GM12878 (cell line): Measurements from ENCODE around the gene SLFNL1. TPM values are rescaled to one million over a fixed set of nuclear protein-coding genes. Genes with fewer than 3 reads are reported as not detected.

ENCODE experiments used
- BACH1 ChIP-seq: fragments of 450-650 bp; IDR thresholded peaks from 2 replicates; pipeline ENCODE4 v1.6.1; 2017; ENCODE audit warnings: mild to moderate bottlenecking, borderline replicate concordance
- BCL11A ChIP-seq: IDR thresholded peaks from 2 replicates; pipeline ENCODE4 v1.6.1; 2011; ENCODE audit warnings: low read depth, low read length
- CBX3 ChIP-seq: fragments of 200-600 bp; sonication (generic); IDR thresholded peaks from 2 replicates; pipeline ENCODE4 v1.6.1; 2016; ENCODE audit warnings: low read depth, borderline replicate concordance
- JUNB ChIP-seq: IDR thresholded peaks from 2 replicates; pipeline ENCODE4 v1.6.1; 2016; ENCODE audit warnings: antibody characterized with exemption, mild to moderate bottlenecking
- KDM1A ChIP-seq: fragments of 200-600 bp; sonication (generic); IDR thresholded peaks from 2 replicates; pipeline ENCODE4 v1.6.1; 2016; ENCODE audit warnings: borderline replicate concordance
- NR2C1 ChIP-seq: fragments of 450-650 bp; IDR thresholded peaks from 2 replicates; pipeline ENCODE4 v1.6.1; 2017; ENCODE audit warnings: antibody characterized with exemption, mild to moderate bottlenecking, moderate library complexity
- TCF7 ChIP-seq: IDR thresholded peaks from 2 replicates; pipeline ENCODE4 v1.6.1; 2014; ENCODE audit warnings: antibody characterized with exemption, borderline replicate concordance
- polyA plus RNA-seq, 11 experiments: library from polyadenylated mRNA; depleted of rRNA in 4 of 11; unstranded in 6 of 11; stranded (reverse) in 5 of 11; fragments of >200 nt; fragmentation: Nextera tagmentation in 4 of 11; fragmentation: Illumina TruSeq in 1 of 11; extraction: Ambion mirVana in 4 of 11; extraction: Trizol in 1 of 11; gene quantifications; 1 replicate in 1 of 11; 2 replicates in 10 of 11; pipeline versions ENCODE4 v1.2.1 to v1.2.3, GENCODE V29; 2011 to 2016; ENCODE audit warnings: inconsistent platforms in 2 of 11, missing spikeins in 2 of 11, low read depth in 1 of 11
- total RNA-seq, 4 experiments: library from RNA; depleted of rRNA in 3 of 4; stranded (reverse); fragments of >200 nt in 3 of 4; fragmentation: Illumina TruSeq in 1 of 4; extraction: Trizol in 1 of 4; gene quantifications; 2 replicates each; pipeline versions ENCODE4 v1.2.1 to v1.2.3, GENCODE V29; 2013 to 2021
- TF ChIP-seq, protein P1 (sequence below): IDR thresholded peaks from 2 replicates; pipeline ENCODE4 v1.6.1; 2012; ENCODE audit warnings: mild to moderate bottlenecking, low read depth, low read length
- TF ChIP-seq, protein P2 (sequence below): fragments of 450-650 bp; IDR thresholded peaks from 2 replicates; pipeline ENCODE4 v1.6.1; 2018; ENCODE audit warnings: mild to moderate bottlenecking, low read depth, moderate library complexity; ENCODE audit not compliant: partially characterized antibody
- TF ChIP-seq, protein P3 (sequence below): IDR thresholded peaks from 2 replicates; pipeline ENCODE4 v1.6.1; 2011; ENCODE audit warnings: low read depth, low read length, improper control_type of control experiment, borderline replicate concordance
- TF ChIP-seq, protein P4 (sequence below): fragments of 450-650 bp; IDR thresholded peaks from 2 replicates; pipeline ENCODE4 v1.6.1; 2017; ENCODE audit warnings: mild to moderate bottlenecking, moderate library complexity
- TF ChIP-seq, protein P5 (sequence below): fragments of 450-650 bp; formaldehyde crosslinking; IDR thresholded peaks from 2 replicates; pipeline ENCODE4 v1.5.0; 2022; ENCODE audit warnings: mild to moderate bottlenecking, missing genetic modification characterization

SLFNL1 gene
- total and polyA plus RNA-seq, 10 of the 15 experiments (the other 5 are each of a cell fraction or from before 2014, with no cell fraction given): 0.05 to 0.98 (median 0.16) TPM; not detected in 2

GRCh38 chr1:41015281-41015896 lies 6.1 kb downstream of the SLFNL1 start (continued):
- TF ChIP-seq, protein P1, sequence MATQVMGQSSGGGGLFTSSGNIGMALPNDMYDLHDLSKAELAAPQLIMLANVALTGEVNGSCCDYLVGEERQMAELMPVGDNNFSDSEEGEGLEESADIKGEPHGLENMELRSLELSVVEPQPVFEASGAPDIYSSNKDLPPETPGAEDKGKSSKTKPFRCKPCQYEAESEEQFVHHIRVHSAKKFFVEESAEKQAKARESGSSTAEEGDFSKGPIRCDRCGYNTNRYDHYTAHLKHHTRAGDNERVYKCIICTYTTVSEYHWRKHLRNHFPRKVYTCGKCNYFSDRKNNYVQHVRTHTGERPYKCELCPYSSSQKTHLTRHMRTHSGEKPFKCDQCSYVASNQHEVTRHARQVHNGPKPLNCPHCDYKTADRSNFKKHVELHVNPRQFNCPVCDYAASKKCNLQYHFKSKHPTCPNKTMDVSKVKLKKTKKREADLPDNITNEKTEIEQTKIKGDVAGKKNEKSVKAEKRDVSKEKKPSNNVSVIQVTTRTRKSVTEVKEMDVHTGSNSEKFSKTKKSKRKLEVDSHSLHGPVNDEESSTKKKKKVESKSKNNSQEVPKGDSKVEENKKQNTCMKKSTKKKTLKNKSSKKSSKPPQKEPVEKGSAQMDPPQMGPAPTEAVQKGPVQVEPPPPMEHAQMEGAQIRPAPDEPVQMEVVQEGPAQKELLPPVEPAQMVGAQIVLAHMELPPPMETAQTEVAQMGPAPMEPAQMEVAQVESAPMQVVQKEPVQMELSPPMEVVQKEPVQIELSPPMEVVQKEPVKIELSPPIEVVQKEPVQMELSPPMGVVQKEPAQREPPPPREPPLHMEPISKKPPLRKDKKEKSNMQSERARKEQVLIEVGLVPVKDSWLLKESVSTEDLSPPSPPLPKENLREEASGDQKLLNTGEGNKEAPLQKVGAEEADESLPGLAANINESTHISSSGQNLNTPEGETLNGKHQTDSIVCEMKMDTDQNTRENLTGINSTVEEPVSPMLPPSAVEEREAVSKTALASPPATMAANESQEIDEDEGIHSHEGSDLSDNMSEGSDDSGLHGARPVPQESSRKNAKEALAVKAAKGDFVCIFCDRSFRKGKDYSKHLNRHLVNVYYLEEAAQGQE: no peak
- TF ChIP-seq CBX3: no peak
- TF ChIP-seq NR2C1: no peak
- no peak for TF ChIP-seq TCF7
- TF ChIP-seq BCL11A: no peak
- TF ChIP-seq BACH1: no peak
- no peak for TF ChIP-seq JUNB
- TF ChIP-seq, protein P2, sequence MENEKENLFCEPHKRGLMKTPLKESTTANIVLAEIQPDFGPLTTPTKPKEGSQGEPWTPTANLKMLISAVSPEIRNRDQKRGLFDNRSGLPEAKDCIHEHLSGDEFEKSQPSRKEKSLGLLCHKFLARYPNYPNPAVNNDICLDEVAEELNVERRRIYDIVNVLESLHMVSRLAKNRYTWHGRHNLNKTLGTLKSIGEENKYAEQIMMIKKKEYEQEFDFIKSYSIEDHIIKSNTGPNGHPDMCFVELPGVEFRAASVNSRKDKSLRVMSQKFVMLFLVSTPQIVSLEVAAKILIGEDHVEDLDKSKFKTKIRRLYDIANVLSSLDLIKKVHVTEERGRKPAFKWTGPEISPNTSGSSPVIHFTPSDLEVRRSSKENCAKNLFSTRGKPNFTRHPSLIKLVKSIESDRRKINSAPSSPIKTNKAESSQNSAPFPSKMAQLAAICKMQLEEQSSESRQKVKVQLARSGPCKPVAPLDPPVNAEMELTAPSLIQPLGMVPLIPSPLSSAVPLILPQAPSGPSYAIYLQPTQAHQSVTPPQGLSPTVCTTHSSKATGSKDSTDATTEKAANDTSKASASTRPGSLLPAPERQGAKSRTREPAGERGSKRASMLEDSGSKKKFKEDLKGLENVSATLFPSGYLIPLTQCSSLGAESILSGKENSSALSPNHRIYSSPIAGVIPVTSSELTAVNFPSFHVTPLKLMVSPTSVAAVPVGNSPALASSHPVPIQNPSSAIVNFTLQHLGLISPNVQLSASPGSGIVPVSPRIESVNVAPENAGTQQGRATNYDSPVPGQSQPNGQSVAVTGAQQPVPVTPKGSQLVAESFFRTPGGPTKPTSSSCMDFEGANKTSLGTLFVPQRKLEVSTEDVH: no peak
- TF ChIP-seq, protein P3, sequence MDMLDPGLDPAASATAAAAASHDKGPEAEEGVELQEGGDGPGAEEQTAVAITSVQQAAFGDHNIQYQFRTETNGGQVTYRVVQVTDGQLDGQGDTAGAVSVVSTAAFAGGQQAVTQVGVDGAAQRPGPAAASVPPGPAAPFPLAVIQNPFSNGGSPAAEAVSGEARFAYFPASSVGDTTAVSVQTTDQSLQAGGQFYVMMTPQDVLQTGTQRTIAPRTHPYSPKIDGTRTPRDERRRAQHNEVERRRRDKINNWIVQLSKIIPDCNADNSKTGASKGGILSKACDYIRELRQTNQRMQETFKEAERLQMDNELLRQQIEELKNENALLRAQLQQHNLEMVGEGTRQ: no peak
- TF ChIP-seq, protein P4, sequence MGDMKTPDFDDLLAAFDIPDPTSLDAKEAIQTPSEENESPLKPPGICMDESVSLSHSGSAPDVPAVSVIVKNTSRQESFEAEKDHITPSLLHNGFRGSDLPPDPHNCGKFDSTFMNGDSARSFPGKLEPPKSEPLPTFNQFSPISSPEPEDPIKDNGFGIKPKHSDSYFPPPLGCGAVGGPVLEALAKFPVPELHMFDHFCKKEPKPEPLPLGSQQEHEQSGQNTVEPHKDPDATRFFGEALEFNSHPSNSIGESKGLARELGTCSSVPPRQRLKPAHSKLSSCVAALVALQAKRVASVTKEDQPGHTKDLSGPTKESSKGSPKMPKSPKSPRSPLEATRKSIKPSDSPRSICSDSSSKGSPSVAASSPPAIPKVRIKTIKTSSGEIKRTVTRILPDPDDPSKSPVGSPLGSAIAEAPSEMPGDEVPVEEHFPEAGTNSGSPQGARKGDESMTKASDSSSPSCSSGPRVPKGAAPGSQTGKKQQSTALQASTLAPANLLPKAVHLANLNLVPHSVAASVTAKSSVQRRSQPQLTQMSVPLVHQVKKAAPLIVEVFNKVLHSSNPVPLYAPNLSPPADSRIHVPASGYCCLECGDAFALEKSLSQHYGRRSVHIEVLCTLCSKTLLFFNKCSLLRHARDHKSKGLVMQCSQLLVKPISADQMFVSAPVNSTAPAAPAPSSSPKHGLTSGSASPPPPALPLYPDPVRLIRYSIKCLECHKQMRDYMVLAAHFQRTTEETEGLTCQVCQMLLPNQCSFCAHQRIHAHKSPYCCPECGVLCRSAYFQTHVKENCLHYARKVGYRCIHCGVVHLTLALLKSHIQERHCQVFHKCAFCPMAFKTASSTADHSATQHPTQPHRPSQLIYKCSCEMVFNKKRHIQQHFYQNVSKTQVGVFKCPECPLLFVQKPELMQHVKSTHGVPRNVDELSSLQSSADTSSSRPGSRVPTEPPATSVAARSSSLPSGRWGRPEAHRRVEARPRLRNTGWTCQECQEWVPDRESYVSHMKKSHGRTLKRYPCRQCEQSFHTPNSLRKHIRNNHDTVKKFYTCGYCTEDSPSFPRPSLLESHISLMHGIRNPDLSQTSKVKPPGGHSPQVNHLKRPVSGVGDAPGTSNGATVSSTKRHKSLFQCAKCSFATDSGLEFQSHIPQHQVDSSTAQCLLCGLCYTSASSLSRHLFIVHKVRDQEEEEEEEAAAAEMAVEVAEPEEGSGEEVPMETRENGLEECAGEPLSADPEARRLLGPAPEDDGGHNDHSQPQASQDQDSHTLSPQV: no peak
- TF ChIP-seq, protein P5, sequence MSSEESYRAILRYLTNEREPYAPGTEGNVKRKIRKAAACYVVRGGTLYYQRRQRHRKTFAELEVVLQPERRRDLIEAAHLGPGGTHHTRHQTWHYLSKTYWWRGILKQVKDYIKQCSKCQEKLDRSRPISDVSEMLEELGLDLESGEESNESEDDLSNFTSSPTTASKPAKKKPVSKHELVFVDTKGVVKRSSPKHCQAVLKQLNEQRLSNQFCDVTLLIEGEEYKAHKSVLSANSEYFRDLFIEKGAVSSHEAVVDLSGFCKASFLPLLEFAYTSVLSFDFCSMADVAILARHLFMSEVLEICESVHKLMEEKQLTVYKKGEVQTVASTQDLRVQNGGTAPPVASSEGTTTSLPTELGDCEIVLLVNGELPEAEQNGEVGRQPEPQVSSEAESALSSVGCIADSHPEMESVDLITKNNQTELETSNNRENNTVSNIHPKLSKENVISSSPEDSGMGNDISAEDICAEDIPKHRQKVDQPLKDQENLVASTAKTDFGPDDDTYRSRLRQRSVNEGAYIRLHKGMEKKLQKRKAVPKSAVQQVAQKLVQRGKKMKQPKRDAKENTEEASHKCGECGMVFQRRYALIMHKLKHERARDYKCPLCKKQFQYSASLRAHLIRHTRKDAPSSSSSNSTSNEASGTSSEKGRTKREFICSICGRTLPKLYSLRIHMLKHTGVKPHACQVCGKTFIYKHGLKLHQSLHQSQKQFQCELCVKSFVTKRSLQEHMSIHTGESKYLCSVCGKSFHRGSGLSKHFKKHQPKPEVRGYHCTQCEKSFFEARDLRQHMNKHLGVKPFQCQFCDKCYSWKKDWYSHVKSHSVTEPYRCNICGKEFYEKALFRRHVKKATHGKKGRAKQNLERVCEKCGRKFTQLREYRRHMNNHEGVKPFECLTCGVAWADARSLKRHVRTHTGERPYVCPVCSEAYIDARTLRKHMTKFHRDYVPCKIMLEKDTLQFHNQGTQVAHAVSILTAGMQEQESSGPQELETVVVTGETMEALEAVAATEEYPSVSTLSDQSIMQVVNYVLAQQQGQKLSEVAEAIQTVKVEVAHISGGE (CRISPR knock-in tag): no peak
- no peak for TF ChIP-seq KDM1A
- TF ChIP-seq, all 136 proteins: peak for 0
